Smooth muscle cell (in vitro differentiated cells): Measurements from ENCODE around the gene CEACAM19. TPM values are rescaled to one million over a fixed set of nuclear protein-coding genes. Genes with fewer than 3 reads are reported as not detected.

ENCODE experiments used
- DNase-seq: peaks from one replicate; lab custom pipeline; 2025; ENCODE audit not compliant: unreplicated experiment; lab: John Stamatoyannopoulos, UW
- H2AFZ ChIP-seq: fragments of 200-600 bp; sonication (generic); 2 replicates; pipeline ENCODE4 v1.6.0; 2016; ENCODE audit warnings: antibody characterized with exemption, low read depth, mild to moderate bottlenecking
- H3F3A ChIP-seq: fragments of 200-600 bp; sonication (generic); 2 replicates; pipeline ENCODE4 v1.6.0; 2017; ENCODE audit warnings: antibody characterized with exemption, low read depth
- H3K27ac ChIP-seq: fragments of 200-600 bp; sonication (generic); 2 replicates; pipeline ENCODE4 v1.5.1; 2016; ENCODE audit warnings: low read depth, mild to moderate bottlenecking
- H3K27me3 ChIP-seq: fragments of 200-600 bp; sonication (generic); 2 replicates; pipeline ENCODE4 v1.6.1; 2016; ENCODE audit warnings: low read depth, mild to moderate bottlenecking
- H3K36me3 ChIP-seq: fragments of 200-600 bp; sonication (generic); 2 replicates; pipeline ENCODE4 v1.5.1; 2016; ENCODE audit warnings: low read depth
- H3K4me1 ChIP-seq: fragments of 200-600 bp; sonication (generic); 2 replicates; pipeline ENCODE4 v1.5.1; 2016; ENCODE audit warnings: low read depth
- H3K4me2 ChIP-seq: fragments of 200-600 bp; sonication (generic); 2 replicates; pipeline ENCODE4 v1.6.0; 2016; ENCODE audit warnings: mild to moderate bottlenecking
- H3K4me3 ChIP-seq: fragments of 200-600 bp; sonication (generic); 2 replicates; pipeline ENCODE4 v1.5.1; 2016; ENCODE audit warnings: mild to moderate bottlenecking
- H3K79me2 ChIP-seq: fragments of 200-600 bp; sonication (generic); 2 replicates; pipeline ENCODE4 v1.6.0; 2016; ENCODE audit warnings: low read depth, mild to moderate bottlenecking
- H3K9ac ChIP-seq: fragments of 200-600 bp; sonication (generic); 2 replicates; pipeline ENCODE4 v1.6.0; 2016; ENCODE audit warnings: low read depth
- H3K9me3 ChIP-seq: fragments of 200-600 bp; sonication (generic); replicated peaks from 2 replicates; pipeline ENCODE4 v1.5.1; 2016; ENCODE audit warnings: low read depth
- H4K20me1 ChIP-seq: fragments of 200-600 bp; sonication (generic); 2 replicates; pipeline ENCODE4 v1.6.0; 2016; ENCODE audit warnings: low read depth
- WGBS: methylation state at CpG from one replicate; pipeline ENCODE4 v1.1.7; 2016; ENCODE audit warnings: low lambda C conversion rate; 5-methylcytosine and 5-hydroxymethylcytosine counted together
- polyA plus RNA-seq: library from polyadenylated mRNA; unstranded; fragments of >200 nt; fragmentation: Nextera tagmentation; extraction: Ambion mirVana; gene quantifications from 2 replicates; pipeline ENCODE4 v1.2.1, GENCODE V29; 2016
- total RNA-seq: library from RNA; depleted of rRNA; stranded (reverse); fragments of >200 nt; gene quantifications from 2 replicates; pipeline ENCODE4 v1.2.3, GENCODE V29; 2014
- TF ChIP-seq, protein P1 (sequence below): fragments of 200-600 bp; sonication (generic); IDR thresholded peaks from 2 replicates; pipeline ENCODE4 v1.5.1; 2017; ENCODE audit warnings: borderline replicate concordance, mild to moderate bottlenecking, antibody characterized with exemption; ENCODE audit not compliant: insufficient read depth, poor library complexity, severe bottlenecking

CEACAM19 gene
- total and polyA plus RNA-seq, 2 experiments from 2014 or later: 0.81 to 0.88 TPM

GRCh38 chr19:44662691-44663385 is 8.4 kb upstream of the CEACAM19 start:
- Histone ChIP-seq H3K4me2 (no peak overlapping the region), H3F3A (no peaks in the 10 kb centered on the region), H3K9me3 (no peaks in the 10 kb centered on the region), H3K4me1 (no peaks in the 10 kb centered on the region), H3K4me3 (no peak overlapping the region), H4K20me1 (no peaks in the 10 kb centered on the region), H2AFZ (no peak overlapping the region), H3K9ac (no peak overlapping the region), H3K27ac (no peak overlapping the region), H3K36me3 (no peaks in the 10 kb centered on the region), H3K27me3 (no peaks in the 10 kb centered on the region), H3K79me2 (no peaks in the 10 kb centered on the region)
- 83% methylated on average over 7 of the region's 7 CpGs for WGBS
- DNase-seq: no peak
- TF ChIP-seq, protein P1, sequence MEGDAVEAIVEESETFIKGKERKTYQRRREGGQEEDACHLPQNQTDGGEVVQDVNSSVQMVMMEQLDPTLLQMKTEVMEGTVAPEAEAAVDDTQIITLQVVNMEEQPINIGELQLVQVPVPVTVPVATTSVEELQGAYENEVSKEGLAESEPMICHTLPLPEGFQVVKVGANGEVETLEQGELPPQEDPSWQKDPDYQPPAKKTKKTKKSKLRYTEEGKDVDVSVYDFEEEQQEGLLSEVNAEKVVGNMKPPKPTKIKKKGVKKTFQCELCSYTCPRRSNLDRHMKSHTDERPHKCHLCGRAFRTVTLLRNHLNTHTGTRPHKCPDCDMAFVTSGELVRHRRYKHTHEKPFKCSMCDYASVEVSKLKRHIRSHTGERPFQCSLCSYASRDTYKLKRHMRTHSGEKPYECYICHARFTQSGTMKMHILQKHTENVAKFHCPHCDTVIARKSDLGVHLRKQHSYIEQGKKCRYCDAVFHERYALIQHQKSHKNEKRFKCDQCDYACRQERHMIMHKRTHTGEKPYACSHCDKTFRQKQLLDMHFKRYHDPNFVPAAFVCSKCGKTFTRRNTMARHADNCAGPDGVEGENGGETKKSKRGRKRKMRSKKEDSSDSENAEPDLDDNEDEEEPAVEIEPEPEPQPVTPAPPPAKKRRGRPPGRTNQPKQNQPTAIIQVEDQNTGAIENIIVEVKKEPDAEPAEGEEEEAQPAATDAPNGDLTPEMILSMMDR: no peak

- no peaks in the 10 kb centered on the region for H3K27me3 ChIP-seq
- no peaks in the 10 kb centered on the region for H3K4me1 ChIP-seq
- no peak for DNase-seq
- no peak overlapping the region for H3K9ac ChIP-seq
- H3K79me2 ChIP-seq: no peaks in the 10 kb centered on the region
- no peak overlapping the region for H3K4me3 ChIP-seq
- no peak overlapping the region for H3K27ac ChIP-seq
- H4K20me1 ChIP-seq: no peaks in the 10 kb centered on the region
- H3F3A ChIP-seq: no peaks in the 10 kb centered on the region
- 98% methylated on average over 5 of the region's 5 CpGs for WGBS
- TF ChIP-seq, protein P1: no peak
- H3K4me2 ChIP-seq: no peak overlapping the region
- H3K36me3 ChIP-seq: no peaks in the 10 kb centered on the region
- no peaks in the 10 kb centered on the region for H3K9me3 ChIP-seq
- no peak overlapping the region for H2AFZ ChIP-seq
These were observed 7.3 kb upstream of the CEACAM19 start for GRCh38 chr19:44663996-44664395.

- H3K9me3 ChIP-seq: no peaks in the 10 kb centered on the region
- TF ChIP-seq, protein P1: no peak
- no peaks in the 10 kb centered on the region for H3K27me3 ChIP-seq
- no peak overlapping the region for H3K4me3 ChIP-seq
- no peak overlapping the region for H2AFZ ChIP-seq
- H3K36me3 ChIP-seq: no peaks in the 10 kb centered on the region
- H3K79me2 ChIP-seq: no peaks in the 10 kb centered on the region
- DNase-seq: no peak
- no peak overlapping the region for H3K4me2 ChIP-seq
- WGBS: 91% methylated on average over 10 of the region's 10 CpGs
- no peaks in the 10 kb centered on the region for H4K20me1 ChIP-seq
- H3K9ac ChIP-seq: no peak overlapping the region
- H3K4me1 ChIP-seq: no peaks in the 10 kb centered on the region
- no peaks in the 10 kb centered on the region for H3F3A ChIP-seq
- H3K27ac ChIP-seq: no peak overlapping the region
These were observed 6.3 kb upstream of the CEACAM19 start for GRCh38 chr19:44664976-44665375.
